ENCODE measurements around the gene CSNK2A3. TPM values are rescaled to one million over a fixed set of nuclear protein-coding genes. Genes with fewer than 3 reads are reported as not detected.

Gene CSNK2A3
- total RNA-seq, 1 experiment from 2014 or later: 1.4 TPM

GRCh38 chr11:11400121-11400520 lies 47.1 kb upstream of the CSNK2A3 start (continued):
- TF ChIP-seq NFYB (CRISPR knock-in tag; conservative IDR thresholded peaks at IDR 0.05; ENCODE audit: low read depth) (no peak), GRHL2 (CRISPR knock-in tag; IDR thresholded peaks at IDR 0.05; ENCODE audit: insufficient replicate concordance, severe bottlenecking) (no peak), ZNF423 (CRISPR knock-in tag; IDR thresholded peaks at IDR 0.05) (no peak)
- TF ChIP-seq, protein P1, sequence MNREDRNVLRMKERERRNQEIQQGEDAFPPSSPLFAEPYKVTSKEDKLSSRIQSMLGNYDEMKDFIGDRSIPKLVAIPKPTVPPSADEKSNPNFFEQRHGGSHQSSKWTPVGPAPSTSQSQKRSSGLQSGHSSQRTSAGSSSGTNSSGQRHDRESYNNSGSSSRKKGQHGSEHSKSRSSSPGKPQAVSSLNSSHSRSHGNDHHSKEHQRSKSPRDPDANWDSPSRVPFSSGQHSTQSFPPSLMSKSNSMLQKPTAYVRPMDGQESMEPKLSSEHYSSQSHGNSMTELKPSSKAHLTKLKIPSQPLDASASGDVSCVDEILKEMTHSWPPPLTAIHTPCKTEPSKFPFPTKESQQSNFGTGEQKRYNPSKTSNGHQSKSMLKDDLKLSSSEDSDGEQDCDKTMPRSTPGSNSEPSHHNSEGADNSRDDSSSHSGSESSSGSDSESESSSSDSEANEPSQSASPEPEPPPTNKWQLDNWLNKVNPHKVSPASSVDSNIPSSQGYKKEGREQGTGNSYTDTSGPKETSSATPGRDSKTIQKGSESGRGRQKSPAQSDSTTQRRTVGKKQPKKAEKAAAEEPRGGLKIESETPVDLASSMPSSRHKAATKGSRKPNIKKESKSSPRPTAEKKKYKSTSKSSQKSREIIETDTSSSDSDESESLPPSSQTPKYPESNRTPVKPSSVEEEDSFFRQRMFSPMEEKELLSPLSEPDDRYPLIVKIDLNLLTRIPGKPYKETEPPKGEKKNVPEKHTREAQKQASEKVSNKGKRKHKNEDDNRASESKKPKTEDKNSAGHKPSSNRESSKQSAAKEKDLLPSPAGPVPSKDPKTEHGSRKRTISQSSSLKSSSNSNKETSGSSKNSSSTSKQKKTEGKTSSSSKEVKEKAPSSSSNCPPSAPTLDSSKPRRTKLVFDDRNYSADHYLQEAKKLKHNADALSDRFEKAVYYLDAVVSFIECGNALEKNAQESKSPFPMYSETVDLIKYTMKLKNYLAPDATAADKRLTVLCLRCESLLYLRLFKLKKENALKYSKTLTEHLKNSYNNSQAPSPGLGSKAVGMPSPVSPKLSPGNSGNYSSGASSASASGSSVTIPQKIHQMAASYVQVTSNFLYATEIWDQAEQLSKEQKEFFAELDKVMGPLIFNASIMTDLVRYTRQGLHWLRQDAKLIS (CRISPR knock-in tag; IDR thresholded peaks at IDR 0.05; ENCODE audit: borderline replicate concordance): no peak

GRCh38 chr11:11397781-11398180 lies 44.7 kb upstream of the CSNK2A3 start:
- Mint-ChIP-seq H3K9me3 (no peaks in the 10 kb centered on the region), H3K36me3 (no peaks in the 10 kb centered on the region), H3K4me1 (peaks cover 5% of the 10 kb centered on the region), H3K27ac (no peak overlapping the region), H3K27me3 (ENCODE audit: low read depth) (no peaks in the 10 kb centered on the region), H3K4me3 (no peak overlapping the region)
- CTCF ChIA-PET: interaction anchor here (1.1 kb wide), 1 partner anchor 390 kb away, joined by 5 read pairs; no protein-coding TSS in a partner anchor
- no peak for ATAC-seq
- POLR2A ChIA-PET: no interaction called here
- no peak for DNase-seq (ENCODE audit: low spot score)
- TF ChIP-seq E2F5 (CRISPR knock-in tag; IDR thresholded peaks at IDR 0.05) (no peak), ZNF671 (CRISPR knock-in tag; IDR thresholded peaks at IDR 0.05) (no peak), ZNF232 (CRISPR knock-in tag; IDR thresholded peaks at IDR 0.05) (no peak), TP53 (CRISPR knock-in tag; IDR thresholded peaks at IDR 0.05) (no peak), JUN (CRISPR knock-in tag; IDR thresholded peaks at IDR 0.05) (no peak), MYBL2 (CRISPR knock-in tag; IDR thresholded peaks at IDR 0.05) (no peak), SOX15 (CRISPR knock-in tag; IDR thresholded peaks at IDR 0.05) (no peak), SMAD4 (CRISPR knock-in tag; IDR thresholded peaks at IDR 0.05) (no peak), ZBTB21 (CRISPR knock-in tag; IDR thresholded peaks at IDR 0.05; ENCODE audit: borderline replicate concordance) (no peak), FOXJ3 (CRISPR knock-in tag; IDR thresholded peaks at IDR 0.05; ENCODE audit: borderline replicate concordance) (no peak), ZNF281 (CRISPR knock-in tag; IDR thresholded peaks at IDR 0.05) (no peak)
- TF ChIP-seq, protein P2, sequence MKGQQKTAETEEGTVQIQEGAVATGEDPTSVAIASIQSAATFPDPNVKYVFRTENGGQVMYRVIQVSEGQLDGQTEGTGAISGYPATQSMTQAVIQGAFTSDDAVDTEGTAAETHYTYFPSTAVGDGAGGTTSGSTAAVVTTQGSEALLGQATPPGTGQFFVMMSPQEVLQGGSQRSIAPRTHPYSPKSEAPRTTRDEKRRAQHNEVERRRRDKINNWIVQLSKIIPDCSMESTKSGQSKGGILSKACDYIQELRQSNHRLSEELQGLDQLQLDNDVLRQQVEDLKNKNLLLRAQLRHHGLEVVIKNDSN (CRISPR knock-in tag; IDR thresholded peaks at IDR 0.05): no peak
- TF ChIP-seq, protein P3, sequence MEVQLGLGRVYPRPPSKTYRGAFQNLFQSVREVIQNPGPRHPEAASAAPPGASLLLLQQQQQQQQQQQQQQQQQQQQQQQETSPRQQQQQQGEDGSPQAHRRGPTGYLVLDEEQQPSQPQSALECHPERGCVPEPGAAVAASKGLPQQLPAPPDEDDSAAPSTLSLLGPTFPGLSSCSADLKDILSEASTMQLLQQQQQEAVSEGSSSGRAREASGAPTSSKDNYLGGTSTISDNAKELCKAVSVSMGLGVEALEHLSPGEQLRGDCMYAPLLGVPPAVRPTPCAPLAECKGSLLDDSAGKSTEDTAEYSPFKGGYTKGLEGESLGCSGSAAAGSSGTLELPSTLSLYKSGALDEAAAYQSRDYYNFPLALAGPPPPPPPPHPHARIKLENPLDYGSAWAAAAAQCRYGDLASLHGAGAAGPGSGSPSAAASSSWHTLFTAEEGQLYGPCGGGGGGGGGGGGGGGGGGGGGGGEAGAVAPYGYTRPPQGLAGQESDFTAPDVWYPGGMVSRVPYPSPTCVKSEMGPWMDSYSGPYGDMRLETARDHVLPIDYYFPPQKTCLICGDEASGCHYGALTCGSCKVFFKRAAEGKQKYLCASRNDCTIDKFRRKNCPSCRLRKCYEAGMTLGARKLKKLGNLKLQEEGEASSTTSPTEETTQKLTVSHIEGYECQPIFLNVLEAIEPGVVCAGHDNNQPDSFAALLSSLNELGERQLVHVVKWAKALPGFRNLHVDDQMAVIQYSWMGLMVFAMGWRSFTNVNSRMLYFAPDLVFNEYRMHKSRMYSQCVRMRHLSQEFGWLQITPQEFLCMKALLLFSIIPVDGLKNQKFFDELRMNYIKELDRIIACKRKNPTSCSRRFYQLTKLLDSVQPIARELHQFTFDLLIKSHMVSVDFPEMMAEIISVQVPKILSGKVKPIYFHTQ (CRISPR knock-in tag; IDR thresholded peaks at IDR 0.05): no peak
- TF ChIP-seq, protein P4, sequence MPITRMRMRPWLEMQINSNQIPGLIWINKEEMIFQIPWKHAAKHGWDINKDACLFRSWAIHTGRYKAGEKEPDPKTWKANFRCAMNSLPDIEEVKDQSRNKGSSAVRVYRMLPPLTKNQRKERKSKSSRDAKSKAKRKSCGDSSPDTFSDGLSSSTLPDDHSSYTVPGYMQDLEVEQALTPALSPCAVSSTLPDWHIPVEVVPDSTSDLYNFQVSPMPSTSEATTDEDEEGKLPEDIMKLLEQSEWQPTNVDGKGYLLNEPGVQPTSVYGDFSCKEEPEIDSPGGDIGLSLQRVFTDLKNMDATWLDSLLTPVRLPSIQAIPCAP (CRISPR knock-in tag; IDR thresholded peaks at IDR 0.05): no peak
